Nucleus accumbens (tissue), 56 donors: ENCODE results near the gene PTPRT.

Experiments
- DNase-seq, 56 donors: peaks; one replicate each; lab custom pipeline; 2025; lab: John Stamatoyannopoulos, UW

The PTPRT gene

GRCh38 chr20:42118409-42119125 lies 1071.1 kb downstream of the PTPRT start:
- DNase-seq, result no peak

- no peak for DNase-seq
Measured at GRCh38 chr20:42118001-42118400, 1071.7 kb downstream of the PTPRT start.

GRCh38 chr20:42113236-42113635 lies 1076.5 kb downstream of the PTPRT start:
- DNase-seq, result no peak

- DNase-seq, result no peak
Measured at GRCh38 chr20:42112161-42112560, 1077.5 kb downstream of the PTPRT start.

- no peak for DNase-seq
Measured at GRCh38 chr20:42111349-42111748, 1078.4 kb downstream of the PTPRT start.

- DNase-seq, result peak in 11 of 56 donors; percentile 2 to 27 (median 7)
Measured at GRCh38 chr20:42110301-42110700, 1079.4 kb downstream of the PTPRT start.

GRCh38 chr20:42102000-42102399 lies 1087.7 kb downstream of the PTPRT start:
- DNase-seq, result no peak

GRCh38 chr20:42100137-42100704 lies 1089.5 kb downstream of the PTPRT start:
- no peak for DNase-seq

GRCh38 chr20:42099101-42099500 lies 1090.6 kb downstream of the PTPRT start:
- DNase-seq, result no peak

- DNase-seq, result no peak
Measured at GRCh38 chr20:42098418-42098817, 1091.3 kb downstream of the PTPRT start.

- DNase-seq, result no peak
Measured at GRCh38 chr20:42097741-42098140, 1092.0 kb downstream of the PTPRT start.

GRCh38 chr20:42095221-42095620 lies 1094.5 kb downstream of the PTPRT start:
- no peak for DNase-seq

GRCh38 chr20:42093542-42094440 lies 1095.9 kb downstream of the PTPRT start:
- DNase-seq, result no peak

GRCh38 chr20:42093041-42093440 lies 1096.7 kb downstream of the PTPRT start:
- no peak for DNase-seq

GRCh38 chr20:42085366-42085765 lies 1104.3 kb downstream of the PTPRT start:
- no peak for DNase-seq

- DNase-seq, result no peak
Measured at GRCh38 chr20:42083280-42083679, 1106.4 kb downstream of the PTPRT start.

GRCh38 chr20:42082611-42083010 lies 1107.1 kb downstream of the PTPRT start:
- DNase-seq, result peak in 1 of 56 donors; percentile 1

- no peak for DNase-seq
Measured at GRCh38 chr20:42080956-42081355, 1108.8 kb downstream of the PTPRT start.

- no peak for DNase-seq
Measured at GRCh38 chr20:42074944-42075343, 1114.8 kb downstream of the PTPRT start.

GRCh38 chr20:42067596-42067995 lies 1122.1 kb downstream of the PTPRT start:
- DNase-seq, result no peak

GRCh38 chr20:42067174-42067573 lies 1122.5 kb downstream of the PTPRT start:
- DNase-seq, result no peak
